ENCODE results near the gene RASGRF1.

RASGRF1 gene

GRCh38 chr15:78955355-78955754, 135.2 kb downstream of the RASGRF1 start:
- Histone ChIP-seq H3K36me3 (ENCODE audit: insufficient read depth, low read length) (no peaks in the 10 kb centered on the region), H3K27me3 (ENCODE audit: insufficient read depth, low read length) (peaks cover under 1% of the 10 kb centered on the region), H3K27ac (ENCODE audit: low read depth, low read length) (no peak overlapping the region), H2AFZ (ENCODE audit: low read length, unreplicated experiment) (no peak overlapping the region), H3K4me3 (ENCODE audit: low read depth, low read length) (no peak overlapping the region), H3K4me1 (ENCODE audit: control insufficient read depth, insufficient read depth, low read length, unreplicated experiment) (no peaks in the 10 kb centered on the region), H3K79me2 (ENCODE audit: control insufficient read depth, insufficient read depth, low read length, unreplicated experiment) (no peaks in the 10 kb centered on the region)

- Histone ChIP-seq H3K4me3 (ENCODE audit: low read depth, low read length) (no peak overlapping the region), H3K4me1 (ENCODE audit: control insufficient read depth, insufficient read depth, low read length, unreplicated experiment) (no peaks in the 10 kb centered on the region), H2AFZ (ENCODE audit: low read length, unreplicated experiment) (no peak overlapping the region), H3K27ac (ENCODE audit: low read depth, low read length) (no peak overlapping the region), H3K36me3 (ENCODE audit: insufficient read depth, low read length) (no peaks in the 10 kb centered on the region), H3K79me2 (ENCODE audit: control insufficient read depth, insufficient read depth, low read length, unreplicated experiment) (no peaks in the 10 kb centered on the region), H3K27me3 (ENCODE audit: insufficient read depth, low read length) (no peaks in the 10 kb centered on the region; the same call in 1 of the 2 replicates)
Measured at GRCh38 chr15:78951841-78952238, 138.7 kb downstream of the RASGRF1 start.

GRCh38 chr15:78950902-78951840, 139.4 kb downstream of the RASGRF1 start:
- Histone ChIP-seq H3K36me3 (ENCODE audit: insufficient read depth, low read length) (no peaks in the 10 kb centered on the region), H2AFZ (ENCODE audit: low read length, unreplicated experiment) (no peak overlapping the region), H3K27ac (ENCODE audit: low read depth, low read length) (no peak overlapping the region), H3K4me1 (ENCODE audit: control insufficient read depth, insufficient read depth, low read length, unreplicated experiment) (no peaks in the 10 kb centered on the region), H3K27me3 (ENCODE audit: insufficient read depth, low read length) (no peaks in the 10 kb centered on the region; the same call in 1 of the 2 replicates), H3K4me3 (ENCODE audit: low read depth, low read length) (no peak overlapping the region), H3K79me2 (ENCODE audit: control insufficient read depth, insufficient read depth, low read length, unreplicated experiment) (no peaks in the 10 kb centered on the region)

GRCh38 chr15:78950343-78950742, 140.2 kb downstream of the RASGRF1 start:
- Histone ChIP-seq H3K4me3 (ENCODE audit: low read depth, low read length) (no peak overlapping the region), H2AFZ (ENCODE audit: low read length, unreplicated experiment) (no peak overlapping the region), H3K4me1 (ENCODE audit: control insufficient read depth, insufficient read depth, low read length, unreplicated experiment) (no peaks in the 10 kb centered on the region), H3K79me2 (ENCODE audit: control insufficient read depth, insufficient read depth, low read length, unreplicated experiment) (no peaks in the 10 kb centered on the region), H3K27ac (ENCODE audit: low read depth, low read length) (no peak overlapping the region), H3K27me3 (ENCODE audit: insufficient read depth, low read length) (no peaks in the 10 kb centered on the region; the same call in 1 of the 2 replicates), H3K36me3 (ENCODE audit: insufficient read depth, low read length) (no peaks in the 10 kb centered on the region)

DNA sequence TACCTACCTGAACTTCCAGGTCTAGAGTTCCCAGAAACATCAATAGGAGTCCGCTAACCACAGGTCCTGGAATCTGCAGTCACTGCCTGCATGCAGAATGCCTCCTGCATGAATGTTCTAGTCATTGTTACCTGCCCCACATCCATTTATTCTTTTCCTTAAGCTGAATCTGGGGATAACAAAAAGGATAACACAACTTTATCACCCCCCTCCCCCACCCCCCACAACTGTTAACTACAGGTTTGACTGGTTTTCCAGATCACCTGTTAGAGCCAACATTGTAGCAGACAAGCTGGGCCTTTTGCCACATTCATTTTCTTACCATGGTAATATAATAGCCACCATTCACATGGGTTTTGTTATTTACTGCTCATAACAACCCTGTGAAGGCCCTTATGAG, 141.1 kb downstream of the RASGRF1 start:
- Histone ChIP-seq H3K4me1 (ENCODE audit: control insufficient read depth, insufficient read depth, low read length, unreplicated experiment) (peaks cover 1% of the 10 kb centered on the region), H2AFZ (ENCODE audit: low read length, unreplicated experiment) (no peak overlapping the region), H3K79me2 (ENCODE audit: control insufficient read depth, insufficient read depth, low read length, unreplicated experiment) (no peaks in the 10 kb centered on the region), H3K27ac (ENCODE audit: low read depth, low read length) (no peak overlapping the region), H3K4me3 (ENCODE audit: low read depth, low read length) (no peak overlapping the region), H3K36me3 (ENCODE audit: insufficient read depth, low read length) (no peaks in the 10 kb centered on the region), H3K27me3 (ENCODE audit: insufficient read depth, low read length) (peaks cover 8% of the 10 kb centered on the region)

- Histone ChIP-seq H3K4me1 (ENCODE audit: control insufficient read depth, insufficient read depth, low read length, unreplicated experiment) (peaks cover 4% of the 10 kb centered on the region), H2AFZ (ENCODE audit: low read length, unreplicated experiment) (no peak overlapping the region), H3K79me2 (ENCODE audit: control insufficient read depth, insufficient read depth, low read length, unreplicated experiment) (no peaks in the 10 kb centered on the region), H3K4me3 (ENCODE audit: low read depth, low read length) (no peak overlapping the region), H3K27me3 (ENCODE audit: insufficient read depth, low read length) (peaks cover 27% of the 10 kb centered on the region), H3K36me3 (ENCODE audit: insufficient read depth, low read length) (no peaks in the 10 kb centered on the region), H3K27ac (ENCODE audit: low read depth, low read length) (no peak overlapping the region)
Measured at GRCh38 chr15:78947506-78947905, 143.1 kb downstream of the RASGRF1 start.

GRCh38 chr15:78946493-78946892, 144.1 kb downstream of the RASGRF1 start:
- Histone ChIP-seq H3K27me3 (ENCODE audit: insufficient read depth, low read length) (peaks cover 27% of the 10 kb centered on the region), H3K27ac (ENCODE audit: low read depth, low read length) (no peak overlapping the region), H2AFZ (ENCODE audit: low read length, unreplicated experiment) (no peak overlapping the region), H3K79me2 (ENCODE audit: control insufficient read depth, insufficient read depth, low read length, unreplicated experiment) (no peaks in the 10 kb centered on the region), H3K36me3 (ENCODE audit: insufficient read depth, low read length) (no peaks in the 10 kb centered on the region), H3K4me1 (ENCODE audit: control insufficient read depth, insufficient read depth, low read length, unreplicated experiment) (peaks cover 4% of the 10 kb centered on the region), H3K4me3 (ENCODE audit: low read depth, low read length) (no peak overlapping the region)

GRCh38 chr15:78944669-78945407, 145.7 kb downstream of the RASGRF1 start, which contains the start of gene CTSH:
CTSH (minus strand) TSS chr15:78945046; CDS start chr15:78944981, 65 bp downstream.
- Histone ChIP-seq H3K4me1 (ENCODE audit: control insufficient read depth, insufficient read depth, low read length, unreplicated experiment) (peaks cover 4% of the 10 kb centered on the region), H3K4me3 (ENCODE audit: low read depth, low read length) (peak within 1 kb of the TSS; percentile 72), H3K27me3 (ENCODE audit: insufficient read depth, low read length) (peaks cover 27% of the 10 kb centered on the region), H3K27ac (ENCODE audit: low read depth, low read length) (no peak within 1 kb of the TSS), H3K36me3 (ENCODE audit: insufficient read depth, low read length) (no peaks in the 10 kb centered on the region), H2AFZ (ENCODE audit: low read length, unreplicated experiment) (no peak within 1 kb of the TSS), H3K79me2 (ENCODE audit: control insufficient read depth, insufficient read depth, low read length, unreplicated experiment) (no peaks in the 10 kb centered on the region)

DNA sequence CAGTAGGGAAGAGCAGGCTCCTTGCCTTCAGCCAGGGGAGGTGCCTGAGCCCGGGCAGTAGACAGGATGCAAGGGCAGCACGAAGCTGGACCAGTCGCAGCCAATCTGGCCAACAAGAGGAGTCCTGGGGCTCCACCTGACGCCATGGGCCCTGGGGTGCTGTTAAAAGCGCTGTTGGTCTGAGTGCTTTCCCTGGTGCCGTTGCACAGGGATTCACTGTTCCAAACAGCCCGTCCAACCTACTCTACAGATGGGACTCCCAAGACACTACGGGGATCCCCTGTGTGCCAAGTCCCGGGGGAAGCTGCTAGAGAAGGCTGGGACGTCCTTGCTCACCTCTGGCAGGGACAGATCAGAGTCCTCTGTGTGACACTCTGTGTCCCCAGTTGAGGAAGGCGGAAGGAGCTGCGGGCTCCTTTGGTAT, 146.4 kb downstream of the RASGRF1 start:
- Histone ChIP-seq H3K27ac (ENCODE audit: low read depth, low read length) (no peak overlapping the region), H3K4me3 (ENCODE audit: low read depth, low read length) (peak overlapping the region; percentile 72), H3K36me3 (ENCODE audit: insufficient read depth, low read length) (no peaks in the 10 kb centered on the region), H3K4me1 (ENCODE audit: control insufficient read depth, insufficient read depth, low read length, unreplicated experiment) (peaks cover 5% of the 10 kb centered on the region), H3K27me3 (ENCODE audit: insufficient read depth, low read length) (peaks cover 27% of the 10 kb centered on the region), H3K79me2 (ENCODE audit: control insufficient read depth, insufficient read depth, low read length, unreplicated experiment) (no peaks in the 10 kb centered on the region), H2AFZ (ENCODE audit: low read length, unreplicated experiment) (no peak overlapping the region)

- Histone ChIP-seq H2AFZ (ENCODE audit: low read length, unreplicated experiment) (no peak overlapping the region), H3K4me3 (ENCODE audit: low read depth, low read length) (no peak overlapping the region), H3K36me3 (ENCODE audit: insufficient read depth, low read length) (no peaks in the 10 kb centered on the region), H3K4me1 (ENCODE audit: control insufficient read depth, insufficient read depth, low read length, unreplicated experiment) (peaks cover 10% of the 10 kb centered on the region), H3K79me2 (ENCODE audit: control insufficient read depth, insufficient read depth, low read length, unreplicated experiment) (no peaks in the 10 kb centered on the region), H3K27me3 (ENCODE audit: insufficient read depth, low read length) (peaks cover 27% of the 10 kb centered on the region), H3K27ac (ENCODE audit: low read depth, low read length) (no peak overlapping the region)
Measured at GRCh38 chr15:78943692-78944091, 146.9 kb downstream of the RASGRF1 start.

Measured in ACC112 (cell line).